Frontal cortex (tissue), 4 donors: ENCODE data around the gene NPHP4. TPM values are rescaled to one million over a fixed set of nuclear protein-coding genes. Genes with fewer than 3 reads are reported as not detected.

Source experiments
- DNase-seq, 2 donors: peaks; one replicate each; pipeline ENCODE4 v3.0.0; 2012; ENCODE audit warnings: low spot score in 2 of 2
- FAIRE-seq: peaks from 2 replicates; lab custom pipeline; 2012; peaks lifted over from hg19 to GRCh38; lab: Jason Lieb, UNC
- total RNA-seq: library from RNA; depleted of rRNA; stranded (reverse); fragments of >200 nt; gene quantifications from one replicate; pipeline ENCODE4 v1.2.3, GENCODE V29; 2014
- donor health status: control.
- donor health status: control.
- donor health status: control.

NPHP4 gene
- total RNA-seq, 1 donor from 2014 or later: 8.2 TPM

GRCh38 chr1:6006882-6007281, 14.7 kb upstream of the NPHP4 start:
- FAIRE-seq: no peak
- no peak for DNase-seq

DNA sequence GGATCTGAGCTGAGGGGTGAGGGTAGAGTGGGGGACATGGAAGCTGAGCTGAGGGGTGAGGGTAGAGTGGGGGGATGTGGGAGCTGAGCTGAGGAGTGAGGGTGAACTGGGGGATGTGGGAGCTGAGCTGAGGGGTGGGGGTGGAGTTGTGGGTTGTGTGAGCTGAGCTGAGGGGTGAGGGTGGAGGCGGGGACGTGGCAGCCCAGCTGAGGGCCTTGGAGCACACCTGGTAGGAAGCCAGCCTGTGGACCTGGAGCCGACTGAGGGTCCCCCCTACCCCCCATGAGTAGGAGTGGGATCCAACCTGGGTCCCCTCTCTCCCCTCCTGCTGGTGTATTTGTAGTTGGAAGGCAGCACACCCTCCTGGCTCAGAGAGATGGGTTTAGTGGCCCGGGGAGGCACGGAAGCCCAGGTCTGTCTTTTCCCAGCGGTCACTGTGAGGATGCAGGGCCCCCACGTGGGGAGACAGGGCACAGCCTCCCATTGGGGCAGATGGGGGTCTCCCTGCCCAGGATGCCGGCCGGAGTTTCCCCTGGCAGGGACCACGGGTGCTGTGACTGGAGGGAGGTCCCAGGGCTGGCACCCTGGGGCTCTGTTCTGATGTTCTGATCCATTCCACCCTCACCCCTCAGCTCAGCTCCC, 13.2 kb upstream of the NPHP4 start:
- FAIRE-seq (no peak), DNase-seq (no peak)

GRCh38 chr1:6004412-6005123, 12.3 kb upstream of the NPHP4 start:
- FAIRE-seq (no peak), DNase-seq (no peak)

DNA sequence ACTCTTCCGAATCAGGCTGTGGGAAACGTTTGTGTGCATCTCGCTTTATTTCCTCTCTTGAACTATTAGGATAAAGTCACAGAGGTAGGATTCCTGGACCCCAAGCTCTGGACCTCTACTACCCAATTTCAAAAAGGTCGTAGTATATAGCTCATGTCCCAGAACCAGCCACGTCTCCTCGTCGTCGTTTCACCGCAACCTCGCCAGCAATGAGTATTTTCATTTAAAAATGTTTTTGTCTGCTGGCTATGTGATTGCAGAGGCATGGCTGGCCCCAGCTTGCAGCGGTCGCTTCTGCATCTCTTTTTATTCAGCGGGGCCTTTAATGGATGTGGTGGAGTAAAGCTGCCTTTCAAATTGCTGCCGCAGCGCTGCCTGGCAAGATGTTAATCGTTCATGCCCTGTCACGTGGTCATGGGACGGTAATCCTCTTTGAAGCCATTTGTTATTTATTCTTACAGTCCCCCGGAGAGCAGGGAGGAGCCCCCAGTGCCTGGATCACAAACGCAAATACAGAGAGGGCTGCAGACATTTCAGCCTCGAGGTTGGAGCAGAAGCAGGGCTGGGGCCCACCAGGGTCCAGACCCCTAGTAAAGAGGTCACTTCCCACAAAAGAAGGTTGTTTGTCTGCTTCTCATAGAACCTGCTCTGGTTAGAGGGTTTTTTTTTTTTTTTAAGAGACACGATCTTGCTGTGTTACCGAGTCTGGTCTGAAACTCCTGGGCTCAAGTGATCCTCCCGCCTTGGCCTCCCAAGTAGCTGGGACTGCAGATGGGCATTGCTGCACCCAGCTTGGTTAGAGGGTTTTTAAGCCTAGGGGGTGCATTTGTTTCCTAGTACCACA, 11.6 kb upstream of the NPHP4 start:
- DNase-seq: no peak

GRCh38 chr1:6002714-6003501, 10.7 kb upstream of the NPHP4 start:
- no peak for DNase-seq
- FAIRE-seq: no peak

More for the DNA sequence above, 11.6 kb upstream of the NPHP4 start:
- FAIRE-seq: no peak

GRCh38 chr1:6001992-6002576, 9.9 kb upstream of the NPHP4 start:
- no peak for FAIRE-seq
- DNase-seq: no peak

- FAIRE-seq: no peak
- DNase-seq: no peak
Observed at GRCh38 chr1:6000444-6001288, 8.4 kb upstream of the NPHP4 start.

GRCh38 chr1:5999711-6000443, 7.7 kb upstream of the NPHP4 start:
- FAIRE-seq (no peak), DNase-seq (no peak)

- DNase-seq: no peak
- FAIRE-seq: no peak
Observed at GRCh38 chr1:5998906-5999301, 6.7 kb upstream of the NPHP4 start.

- DNase-seq (no peak), FAIRE-seq (no peak)
Observed at GRCh38 chr1:5998051-5998905, 6.1 kb upstream of the NPHP4 start.

DNA sequence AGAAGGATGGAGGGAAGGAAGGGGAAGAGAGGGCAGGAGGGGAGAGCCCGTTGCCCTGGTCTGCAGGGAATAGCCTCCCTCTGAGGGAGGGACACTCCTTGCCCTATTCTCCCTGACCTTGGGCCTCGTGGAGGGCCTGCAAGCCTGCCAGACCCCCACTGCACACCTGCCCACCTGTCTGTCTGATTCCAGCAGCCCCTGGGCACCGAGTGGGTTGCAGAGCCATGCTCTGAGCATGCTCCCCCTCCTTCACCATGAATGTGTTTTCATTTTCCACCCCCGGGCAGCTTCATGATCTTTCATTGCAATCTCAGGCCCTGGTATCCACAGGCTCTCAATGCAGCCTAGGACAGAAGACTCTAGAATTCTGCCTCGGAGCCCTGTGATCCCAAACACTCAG, 5.1 kb upstream of the NPHP4 start:
- DNase-seq (no peak), FAIRE-seq (no peak)

- FAIRE-seq: no peak
- DNase-seq: no peak
Observed at GRCh38 chr1:5996641-5997270, 4.5 kb upstream of the NPHP4 start.

DNA sequence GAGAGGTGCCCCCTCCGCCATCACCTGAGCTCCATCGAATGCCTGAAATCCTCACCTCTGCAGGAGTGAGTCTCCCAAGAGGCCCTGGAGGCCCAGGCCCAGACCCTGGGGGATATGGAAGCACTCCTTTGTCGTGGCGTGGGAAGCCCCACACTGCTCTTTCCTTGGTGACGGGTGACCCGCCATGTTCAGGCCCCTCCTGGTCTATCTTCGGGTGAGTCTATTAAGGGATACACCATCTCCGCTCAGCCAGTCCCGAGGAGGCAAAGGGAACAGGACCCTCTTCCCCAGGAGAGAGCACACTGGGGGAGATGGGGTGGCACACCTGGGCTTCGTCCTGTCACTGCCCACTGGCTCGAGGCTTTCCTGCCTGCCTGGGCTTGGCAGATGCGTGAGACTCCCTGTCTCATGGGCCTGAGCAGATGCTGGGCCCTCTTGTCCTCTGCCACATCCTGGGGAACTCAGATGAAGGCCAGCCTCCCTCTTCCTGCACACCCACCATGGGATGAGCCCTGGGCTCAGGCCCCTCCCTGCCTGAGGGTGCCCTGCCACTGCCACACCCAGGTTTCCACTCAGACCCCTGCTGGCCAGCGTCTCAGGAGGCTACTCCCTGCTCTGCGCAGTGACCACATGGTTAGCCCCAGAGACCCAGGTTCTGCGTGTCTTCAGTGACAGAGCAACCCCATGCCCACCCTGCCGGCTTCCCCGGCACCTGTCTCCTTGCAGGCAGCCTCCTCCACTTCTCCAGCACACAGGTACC, 3.8 kb upstream of the NPHP4 start:
- DNase-seq (no peak), FAIRE-seq (no peak)

DNA sequence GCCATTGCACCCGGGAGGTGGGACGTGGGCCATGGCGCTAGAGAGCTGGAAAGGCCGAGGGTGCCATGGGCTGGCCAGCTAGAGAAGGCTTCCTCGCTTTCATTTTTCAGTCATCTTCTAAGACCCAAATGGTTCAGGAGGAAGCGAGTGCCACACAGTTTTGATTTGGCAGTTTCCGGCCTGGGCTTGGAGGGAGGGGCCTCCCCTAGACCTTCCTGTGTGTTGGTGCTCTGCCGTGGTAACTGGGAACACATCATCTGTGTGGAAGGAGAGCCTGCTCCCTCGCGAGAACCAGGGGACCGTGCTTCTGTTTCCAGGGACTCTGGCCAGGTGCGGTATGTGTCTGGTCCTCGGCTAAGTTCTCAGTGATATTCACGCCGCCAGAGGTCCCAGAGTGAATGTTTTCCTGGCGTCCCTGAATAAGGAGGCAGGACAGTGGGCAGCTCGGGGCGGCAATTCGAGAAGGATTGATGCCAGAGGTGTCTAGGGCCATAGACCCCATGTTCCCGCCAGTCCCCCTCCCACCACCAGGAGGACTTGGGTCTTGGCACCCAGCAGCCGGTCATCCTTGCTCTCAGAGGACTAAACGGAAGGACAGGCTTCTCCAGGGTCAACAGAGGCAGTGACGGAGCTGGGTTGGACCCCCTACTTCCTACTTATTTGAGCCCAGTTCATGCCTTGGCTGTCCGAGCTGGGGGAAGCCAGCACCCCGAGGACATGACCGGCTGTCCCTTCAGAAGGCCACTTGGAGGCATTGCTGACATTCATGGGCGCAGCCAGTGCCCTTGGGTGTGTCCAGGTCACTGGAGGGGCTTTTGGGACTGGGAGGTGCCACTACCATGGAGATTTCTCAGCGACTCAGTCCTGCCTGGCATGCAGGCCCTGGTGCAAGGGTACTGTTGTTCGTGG, 2.7 kb upstream of the NPHP4 start:
- FAIRE-seq: no peak
- DNase-seq: no peak
